HG02884 (cell line): Measurements from ENCODE around the gene ZNF684.
"Not testable (repeated sequence)": the region's sequence is repeated elsewhere in the genome, so short reads cannot be mapped to it uniquely, and the experiment has no call there.

ENCODE experiments used
- ATAC-seq: cut with Tn5 transposase; IDR thresholded peaks from one replicate; pipeline ENCODE4 v1.9.1; 2021; ENCODE audit warnings: mild to moderate bottlenecking, moderate library complexity; ENCODE audit not compliant: unreplicated experiment

ZNF684 gene

DNA sequence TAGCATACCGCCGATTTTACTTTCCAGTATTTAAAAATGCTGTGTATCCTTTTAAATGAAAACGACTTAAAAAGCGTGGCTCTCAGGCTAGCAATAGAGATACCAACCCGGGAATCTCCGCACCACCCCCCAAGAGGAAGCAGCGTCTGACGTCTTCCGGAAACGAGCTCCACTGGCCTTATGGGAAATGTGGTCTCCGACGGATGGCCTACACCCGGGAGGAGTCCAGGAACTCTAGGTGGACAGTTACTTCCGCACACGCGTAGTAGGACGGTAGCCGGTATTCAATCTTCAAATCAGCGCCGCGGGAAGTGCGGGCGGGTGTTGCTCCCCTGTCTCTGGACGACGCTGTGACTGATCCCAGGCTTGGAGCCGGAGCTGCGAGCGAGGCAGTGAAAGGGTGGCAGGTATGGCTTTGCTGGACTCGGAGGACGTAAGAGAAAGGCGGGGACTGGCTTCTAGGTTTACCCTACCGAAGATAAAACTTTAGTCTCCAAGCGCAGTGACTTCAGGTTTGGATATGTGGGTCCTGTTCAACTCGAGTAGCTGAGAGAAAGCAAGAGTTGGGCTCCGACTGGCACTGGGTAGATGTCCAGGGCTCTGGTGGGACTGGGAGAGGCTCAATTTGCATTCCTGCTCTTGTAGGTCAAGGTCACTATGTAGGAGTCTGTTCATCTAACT is at the start of gene ZNF684:
TSS of gene ZNF684 (plus strand) at position 257 of the 681 bp plus-strand sequence. CDS start 1,530 bp downstream, outside the sequence.
- ATAC-seq: peak; percentile 84

GRCh38 chr1:40495315-40495903 is 36.0 kb upstream of the ZNF684 start:
- no peak for ATAC-seq

GRCh38 chr1:40502651-40503050 is 28.8 kb upstream of the ZNF684 start:
- not testable (repeated sequence) for ATAC-seq

GRCh38 chr1:40507973-40508372 is 23.5 kb upstream of the ZNF684 start:
- no peak for ATAC-seq

GRCh38 chr1:40508375-40509341 is 22.8 kb upstream of the ZNF684 start, which contains the start of gene EXO5:
EXO5 (plus strand) TSS chr1:40508767; CDS start chr1:40514545, 5,778 bp downstream.
- peak; percentile 72 for ATAC-seq

DNA sequence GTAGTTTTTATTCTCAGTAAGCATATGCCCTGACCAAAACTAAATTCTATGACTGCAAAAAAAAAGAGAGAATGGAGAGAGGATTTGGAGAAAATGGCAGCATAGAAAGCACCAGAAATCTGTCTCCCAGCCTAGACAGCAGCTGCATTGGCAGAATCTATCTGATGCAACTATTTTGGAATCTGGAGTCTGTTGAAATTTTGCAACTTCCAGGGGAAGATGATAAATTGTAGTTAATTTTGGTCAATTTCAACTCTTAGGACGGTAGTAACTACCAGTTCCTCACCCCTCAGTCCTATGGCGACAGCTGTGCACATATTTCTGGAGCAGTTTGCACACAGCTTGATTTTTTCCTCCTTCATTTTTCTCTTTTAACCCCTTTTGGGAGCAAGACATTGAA is 11.9 kb upstream of the ZNF684 start:
- ATAC-seq: no peak

DNA sequence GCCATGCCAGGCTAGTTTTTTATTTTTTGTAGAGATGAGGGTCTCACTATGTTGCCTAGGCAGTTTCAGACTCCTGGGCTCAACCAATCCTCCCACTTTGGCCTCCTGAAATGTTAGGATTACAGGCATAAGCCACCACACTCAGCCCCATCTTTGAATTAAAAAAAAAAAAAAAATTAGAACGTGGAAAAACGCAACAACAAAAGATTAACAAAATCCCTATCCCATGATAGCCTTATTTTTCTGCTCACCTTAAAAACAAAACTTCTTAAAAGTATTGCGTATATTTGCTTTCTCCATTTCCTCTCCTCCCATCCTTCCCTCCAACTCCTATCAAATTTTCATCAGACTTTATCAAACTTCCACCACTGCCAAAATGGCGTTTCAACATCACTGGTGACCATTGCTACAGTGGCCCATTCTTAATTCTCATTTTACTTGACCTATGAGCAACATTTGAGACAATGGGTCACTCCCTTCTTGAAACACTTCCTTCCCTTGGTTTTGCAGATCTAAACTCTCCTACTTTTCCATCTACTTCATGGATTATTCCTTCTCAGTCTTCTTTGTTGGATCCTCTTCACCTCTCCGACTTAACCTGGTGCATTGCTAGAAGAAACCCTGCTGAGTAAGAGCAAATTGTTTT is 579 bp upstream of the ZNF684 start:
- ATAC-seq: no peak

DNA sequence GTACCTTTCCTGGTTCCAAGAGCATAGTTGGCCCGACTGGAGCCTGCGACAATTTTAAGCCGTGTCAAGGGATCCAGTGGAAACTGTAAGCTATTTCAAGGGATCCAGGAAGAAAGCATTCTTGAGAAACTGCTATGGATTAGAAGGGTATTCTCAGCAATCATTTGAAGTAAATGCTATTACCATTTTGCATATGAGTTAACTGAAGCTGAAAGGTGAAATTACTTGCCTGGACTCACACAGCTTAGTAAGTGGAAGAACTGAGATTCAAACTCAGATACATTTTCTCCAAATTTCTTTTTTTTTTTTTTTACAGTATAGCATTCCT is 589 bp downstream of the ZNF684 start:
- ATAC-seq: no peak

DNA sequence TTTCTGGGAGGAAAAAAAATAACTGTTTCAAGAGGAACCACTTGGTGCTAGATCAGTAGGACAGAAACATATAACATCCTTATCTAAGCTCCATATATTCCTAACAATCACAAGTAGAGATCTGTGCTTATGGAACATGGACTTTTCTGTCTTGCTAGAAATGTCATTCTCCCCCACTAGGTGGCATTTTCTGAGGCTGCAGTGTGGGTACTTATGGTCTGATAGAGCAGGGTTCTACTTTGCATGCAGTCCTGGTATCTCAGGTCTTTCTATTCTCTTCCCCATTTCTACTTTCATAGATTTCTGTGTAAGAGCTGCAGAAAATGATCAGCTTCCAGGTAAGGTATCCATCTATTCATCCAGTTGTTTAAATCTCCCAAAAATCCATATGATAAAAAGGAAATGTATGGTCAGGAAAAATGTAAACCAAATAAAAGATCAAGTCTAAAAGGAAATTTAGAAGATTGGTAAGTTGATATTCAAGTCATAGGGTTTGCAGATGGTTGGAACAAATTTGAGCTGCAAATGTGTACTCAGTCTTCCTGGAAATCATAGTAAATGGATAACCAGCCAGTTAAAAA is 1.5 kb downstream of the ZNF684 start:
- ATAC-seq: no peak

DNA sequence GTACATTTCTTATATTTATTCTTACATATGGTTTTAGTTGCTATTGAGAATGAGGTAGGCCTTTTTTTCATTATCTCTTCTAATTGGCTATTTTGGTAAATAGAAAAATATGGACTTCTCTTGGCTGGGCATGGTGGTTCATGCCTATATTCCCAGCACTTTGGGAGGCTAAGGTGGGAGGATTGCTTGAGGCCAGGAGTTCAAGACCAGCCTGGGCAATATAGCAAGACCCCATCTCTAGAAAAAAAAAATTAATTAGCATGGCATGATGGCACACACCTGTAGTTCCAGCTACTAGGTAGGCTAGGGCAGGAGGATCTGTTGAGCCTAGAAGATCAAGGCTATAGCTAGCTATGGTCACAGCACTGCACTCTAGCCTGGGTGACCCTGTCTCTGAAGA is 3.2 kb downstream of the ZNF684 start:
- ATAC-seq: no peak

GRCh38 chr1:40535732-40536131 is 4.3 kb downstream of the ZNF684 start:
- ATAC-seq: no peak

DNA sequence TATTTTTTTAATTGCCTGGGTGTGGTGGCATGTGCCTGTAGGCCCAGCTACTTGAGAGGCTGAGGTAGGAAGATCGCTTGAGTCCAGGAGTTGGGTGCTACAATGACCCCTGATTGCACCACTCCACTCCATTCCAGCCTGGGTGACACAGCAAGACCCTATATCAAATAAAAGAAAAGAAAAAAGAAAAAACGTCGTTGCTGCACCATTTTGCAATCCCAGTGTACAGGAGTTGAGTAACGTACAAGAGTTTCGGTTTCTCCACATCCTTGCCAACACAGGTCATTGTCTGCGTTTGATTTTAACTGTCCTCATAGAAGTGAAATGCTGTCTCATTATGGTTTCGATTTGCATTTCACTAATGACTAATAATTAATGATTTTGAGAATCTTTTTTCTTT is 7.9 kb downstream of the ZNF684 start:
- ATAC-seq: no peak

DNA sequence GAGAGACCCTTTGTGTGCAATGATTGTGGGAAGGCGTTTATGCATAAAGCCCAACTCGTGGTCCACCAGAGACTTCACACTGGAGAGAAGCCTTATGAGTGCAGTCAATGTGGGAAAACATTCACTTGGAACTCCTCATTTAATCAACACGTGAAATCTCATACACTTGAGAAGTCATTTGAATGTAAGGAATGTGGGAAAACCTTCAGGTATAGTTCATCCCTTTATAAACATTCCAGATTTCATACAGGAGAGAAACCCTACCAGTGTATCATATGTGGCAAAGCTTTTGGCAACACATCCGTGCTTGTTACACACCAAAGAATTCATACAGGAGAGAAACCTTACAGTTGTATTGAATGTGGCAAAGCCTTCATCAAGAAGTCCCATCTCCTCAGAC is 15.5 kb downstream of the ZNF684 start:
- no peak for ATAC-seq

DNA sequence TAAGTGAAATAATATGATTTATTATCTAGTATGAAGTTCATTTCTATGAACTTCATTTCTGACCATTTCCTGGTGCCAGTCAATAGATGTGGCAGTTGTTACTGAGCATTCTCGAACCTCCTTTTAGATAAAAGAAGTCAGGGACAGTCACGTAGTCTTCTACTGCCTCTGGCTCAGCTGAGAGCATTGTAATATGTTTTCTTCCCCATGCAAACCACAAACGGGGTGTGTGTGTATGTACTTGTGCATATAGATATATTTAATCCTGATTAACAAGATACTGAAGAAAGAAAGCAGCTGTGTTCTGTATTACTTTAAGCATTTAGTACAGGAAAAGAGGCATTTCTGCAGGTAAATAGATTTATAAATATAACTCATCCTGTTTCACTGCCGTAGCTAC is 21.6 kb downstream of the ZNF684 start:
- no peak for ATAC-seq

DNA sequence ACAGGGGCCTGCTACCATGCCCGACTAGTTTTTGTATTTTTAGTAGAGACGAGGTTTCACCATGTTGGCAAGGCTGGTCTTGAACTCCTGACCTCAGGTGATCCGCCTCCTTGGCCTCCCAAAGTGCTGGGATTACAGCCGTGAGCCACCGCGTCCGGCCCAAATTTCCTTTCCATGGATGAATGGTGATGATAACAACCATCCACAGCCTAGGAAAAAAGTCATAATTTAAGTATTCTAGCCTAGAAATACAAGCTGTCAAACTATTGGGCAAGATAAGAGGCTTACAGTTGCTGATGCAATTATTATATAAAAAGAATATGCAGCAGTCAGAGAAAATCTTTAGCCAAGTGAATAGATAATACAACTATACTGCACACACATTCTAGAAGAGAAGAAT is 23.4 kb downstream of the ZNF684 start:
- ATAC-seq: not testable (repeated sequence)

DNA sequence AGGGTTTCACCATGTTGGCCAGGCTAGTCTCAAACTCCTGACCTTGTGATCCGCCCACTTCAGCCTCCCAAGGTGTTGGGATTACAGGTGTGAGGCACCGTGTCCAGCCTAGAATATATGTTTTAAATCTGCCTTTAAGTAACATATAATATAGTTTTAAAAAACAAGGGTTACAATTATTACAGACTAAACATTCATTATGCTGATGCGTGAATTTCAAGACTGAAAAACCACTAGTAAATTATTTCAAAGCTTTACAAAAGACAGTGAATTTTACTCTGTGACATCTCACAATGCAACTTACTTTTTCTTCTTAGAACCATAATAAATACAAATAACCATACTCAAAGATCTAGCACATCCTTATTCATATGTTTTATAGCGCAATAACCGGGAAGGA is 24.7 kb downstream of the ZNF684 start:
- no peak for ATAC-seq

DNA sequence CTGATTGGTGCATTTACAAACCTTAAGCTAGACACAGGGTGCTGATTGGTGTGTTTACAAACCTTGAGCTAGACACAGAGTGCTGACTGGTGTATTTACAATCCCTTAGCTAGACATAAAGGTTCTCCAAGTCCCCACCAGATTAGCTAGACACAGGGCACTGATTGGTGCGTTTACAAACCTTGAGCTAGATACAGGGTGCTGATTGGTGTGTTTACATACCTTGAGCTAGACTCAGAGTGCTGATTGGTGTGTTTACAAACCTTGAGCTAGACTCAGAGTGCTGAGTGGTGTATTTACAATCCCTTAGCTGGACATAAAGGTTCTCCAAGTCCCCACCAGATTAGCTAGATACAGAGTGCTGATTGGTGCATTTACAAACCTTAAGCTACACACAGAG is 26.8 kb downstream of the ZNF684 start:
- ATAC-seq: not testable (repeated sequence)

DNA sequence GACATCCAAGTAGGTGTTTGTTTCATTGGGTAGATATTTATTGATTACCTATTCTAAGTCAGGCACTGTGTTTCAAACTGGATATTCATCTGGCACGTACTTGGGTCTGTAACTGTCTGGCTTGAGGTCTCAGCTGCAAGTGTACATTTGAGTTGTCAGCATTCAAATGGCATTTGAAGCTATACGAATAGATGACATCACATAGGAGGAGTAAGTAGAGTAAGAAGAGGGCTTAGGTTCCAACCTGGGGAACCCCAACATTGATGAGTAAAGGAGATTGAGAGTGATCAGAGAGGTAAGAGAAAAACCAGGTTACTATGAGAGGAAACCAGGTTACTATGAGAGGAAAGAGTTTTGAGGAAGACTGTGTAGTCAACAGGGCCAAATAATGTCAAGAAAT is 30.7 kb downstream of the ZNF684 start:
- ATAC-seq: no peak

DNA sequence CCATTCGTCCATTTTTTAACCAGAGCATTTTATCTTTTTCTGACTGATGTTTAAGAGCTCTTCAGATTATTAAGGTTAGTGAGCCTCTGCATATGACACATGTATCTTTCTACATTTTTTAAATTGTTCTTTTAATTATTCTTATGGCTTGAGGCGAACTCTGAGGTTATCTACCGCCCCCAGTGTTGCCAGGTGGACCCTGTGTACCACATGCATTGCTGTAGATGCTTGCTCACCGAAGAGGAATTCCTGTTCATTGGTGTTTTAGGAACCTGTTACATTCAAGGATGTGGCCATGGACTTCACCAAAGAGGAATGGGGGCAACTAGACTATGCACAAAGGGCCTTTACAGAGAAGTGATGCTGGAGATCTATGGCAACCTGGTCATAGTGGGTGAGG is 31.8 kb downstream of the ZNF684 start:
- ATAC-seq: no peak

- no peak for ATAC-seq
Observed at GRCh38 chr1:40564506-40564905, 33.1 kb downstream of the ZNF684 start.

- no peak for ATAC-seq
Observed at GRCh38 chr1:40564913-40565312, 33.5 kb downstream of the ZNF684 start.
